H1 (cell line): ENCODE data around the gene LAMA3. TPM values are rescaled to one million over a fixed set of nuclear protein-coding genes. Genes with fewer than 3 reads are reported as not detected.

Experiments
- CTCF ChIA-PET: fragments of 300-600 bp; sonication (Branson Sonifier 250); formaldehyde crosslinking; loops from one replicate; lab custom pipeline; 2021; ENCODE audit not compliant: partially characterized antibody; lab: Charles Lee
- POLR2A ChIA-PET: fragments of 300-600 bp; sonication (Branson Sonifier 250); formaldehyde crosslinking; loops from one replicate; lab custom pipeline; 2021; ENCODE audit warnings: inconsistent platforms; ENCODE audit not compliant: partially characterized antibody; lab: Charles Lee
- DNase-seq, 2 experiments: peaks; one replicate each; pipeline versions ENCODE4 v3.0.0 to v3.0.0-alpha.2; 2010 to 2022; ENCODE audit warnings: low spot score in 2 of 2, low read depth in 1 of 2, mixed read lengths in 1 of 2
- FAIRE-seq: peaks from 2 replicates; lab custom pipeline; 2011; peaks lifted over from hg19 to GRCh38; lab: Jason Lieb, UNC
- H2AFZ ChIP-seq: 2 replicates; pipeline ENCODE4 v1.8.1; 2012; ENCODE audit warnings: low read length, inconsistent platforms
- H2AK5ac ChIP-seq: 2 replicates; pipeline ENCODE4 v1.6.1; 2013; ENCODE audit warnings: low read depth, low read length
- H2BK120ac ChIP-seq: replicated peaks from 2 replicates; pipeline ENCODE3; 2013; ENCODE audit warnings: low read depth, low read length, inconsistent platforms
- H2BK12ac ChIP-seq: 2 replicates; pipeline ENCODE4 v1.6.1; 2013; ENCODE audit warnings: low read depth, low read length
- H2BK15ac ChIP-seq: 2 replicates; pipeline ENCODE4 v1.6.1; 2013; ENCODE audit warnings: low read length
- H2BK20ac ChIP-seq: 2 replicates; pipeline ENCODE4 v1.6.1; 2013; ENCODE audit warnings: low read length
- H2BK5ac ChIP-seq: 2 replicates; pipeline ENCODE4 v1.6.1; 2013; ENCODE audit warnings: low read depth, low read length
- H3K14ac ChIP-seq: 2 replicates; pipeline ENCODE4 v1.6.1; 2013; ENCODE audit warnings: inconsistent platforms; ENCODE audit not compliant: insufficient read length
- H3K18ac ChIP-seq: 2 replicates; pipeline ENCODE4 v1.6.1; 2013; ENCODE audit warnings: low read length; ENCODE audit errors: extremely low read depth
- H3K23ac ChIP-seq: 2 replicates; pipeline ENCODE4 v1.6.1; 2013; ENCODE audit warnings: inconsistent platforms; ENCODE audit not compliant: insufficient read length
- H3K23me2 ChIP-seq: 2 replicates; pipeline ENCODE4 v1.6.1; 2013; ENCODE audit warnings: low read depth, low read length
- H3K27ac ChIP-seq: 2 replicates; pipeline ENCODE4 v1.6.1; 2011; ENCODE audit warnings: low read depth, low read length, inconsistent platforms
- H3K27me3 ChIP-seq, 4 experiments: replicated peaks in 1 of 4; 1 replicate in 1 of 4; 2 replicates in 3 of 4; pipeline versions ENCODE4 v1.6.1 to v1.8.1; 2011 to 2013; ENCODE audit warnings: low read length in 3 of 4, mild to moderate bottlenecking in 3 of 4, inconsistent platforms in 2 of 4, mixed read lengths in 2 of 4, moderate library complexity in 1 of 4; ENCODE audit not compliant: control insufficient read depth in 3 of 4, insufficient read depth in 3 of 4; ENCODE audit errors: extremely low read depth in 1 of 4
- H3K36me3 ChIP-seq, 4 experiments: 2 replicates each; pipeline versions ENCODE4 v1.6.1 to v1.8.1; 2011 to 2013; ENCODE audit warnings: mild to moderate bottlenecking in 4 of 4, low read length in 3 of 4, moderate library complexity in 2 of 4, control low read depth in 1 of 4, inconsistent platforms in 1 of 4; ENCODE audit not compliant: insufficient read depth in 4 of 4, control insufficient read depth in 2 of 4
- H3K4ac ChIP-seq: replicated peaks from 2 replicates; pipeline ENCODE3; 2013; ENCODE audit warnings: low read length, low read depth, mixed read lengths, inconsistent platforms; ENCODE audit not compliant: insufficient read length
- H3K4me1 ChIP-seq, 4 experiments: replicated peaks in 1 of 4; 1 replicate in 1 of 4; 2 replicates in 3 of 4; pipeline versions ENCODE4 v1.6.1 to v1.8.1; 2011 to 2013; ENCODE audit warnings: low read length in 3 of 4, inconsistent platforms in 2 of 4, mixed read lengths in 1 of 4; ENCODE audit not compliant: insufficient read depth in 4 of 4, control insufficient read depth in 3 of 4
- H3K4me2 ChIP-seq, 2 experiments: 2 replicates each; pipeline versions ENCODE4 v1.6.1 to v1.8.1; 2011 to 2013; ENCODE audit warnings: low read depth in 2 of 2, low read length in 2 of 2, control low read depth in 1 of 2, inconsistent platforms in 1 of 2, mild to moderate bottlenecking in 1 of 2; ENCODE audit not compliant: insufficient read depth in 1 of 2
- H3K4me3 ChIP-seq, 4 experiments: fragments of 200-600, 300-600 bp in 1 of 4; sonication (generic), shearing (Covaris generic), sonication (Bioruptor Twin) in 1 of 4; 2 replicates each; pipeline versions ENCODE4 v1.5.1 to v1.8.1; 2011 to 2016; ENCODE audit warnings: low read length in 4 of 4, low read depth in 3 of 4, control low read depth in 2 of 4, inconsistent platforms in 2 of 4, mild to moderate bottlenecking in 2 of 4, mixed read lengths in 1 of 4, moderate library complexity in 1 of 4; ENCODE audit not compliant: insufficient read depth in 2 of 4; ENCODE audit errors: extremely low read depth in 1 of 4
- H3K56ac ChIP-seq: replicated peaks from 2 replicates; pipeline ENCODE3; 2013; ENCODE audit warnings: low read depth, mild to moderate bottlenecking, mixed read lengths, low read length, inconsistent platforms; ENCODE audit not compliant: insufficient read length
- H3K79me1 ChIP-seq: 2 replicates; pipeline ENCODE4 v1.6.1; 2013; ENCODE audit warnings: low read depth, low read length, control low read depth
- H3K79me2 ChIP-seq, 2 experiments: 2 replicates each; pipeline versions ENCODE4 v1.6.1 to v1.8.1; 2012 to 2013; ENCODE audit warnings: low read length in 2 of 2, mild to moderate bottlenecking in 2 of 2, inconsistent platforms in 1 of 2; ENCODE audit not compliant: insufficient read depth in 2 of 2, control insufficient read depth in 1 of 2
- H3K9ac ChIP-seq, 4 experiments: replicated peaks in 1 of 4; 1 replicate in 1 of 4; 2 replicates in 3 of 4; pipeline versions ENCODE4 v1.6.1 to v1.8.1; 2011 to 2013; ENCODE audit warnings: low read depth in 3 of 4, low read length in 3 of 4, control low read depth in 2 of 4, mild to moderate bottlenecking in 2 of 4, moderate library complexity in 2 of 4, inconsistent platforms in 1 of 4; ENCODE audit errors: extremely low read depth in 1 of 4
- H3K9me3 ChIP-seq, 2 experiments: 2 replicates each; pipeline versions ENCODE4 v1.6.1 to v1.8.1; 2012 to 2013; ENCODE audit warnings: mild to moderate bottlenecking in 2 of 2, moderate library complexity in 2 of 2, control low read depth in 1 of 2, inconsistent platforms in 1 of 2, low read depth in 1 of 2, low read length in 1 of 2, mixed read lengths in 1 of 2; ENCODE audit not compliant: insufficient read depth in 2 of 2
- H4K20me1 ChIP-seq, 2 experiments: replicated peaks in 1 of 2; 2 replicates each; pipeline versions ENCODE3 to v1.8.1; 2011 to 2013; ENCODE audit warnings: inconsistent platforms in 2 of 2, low read length in 2 of 2, mild to moderate bottlenecking in 1 of 2; ENCODE audit not compliant: insufficient read depth in 2 of 2, control insufficient read depth in 1 of 2
- H4K5ac ChIP-seq: 2 replicates; pipeline ENCODE4 v1.6.1; 2013; ENCODE audit warnings: low read length, low read depth, mixed read lengths, inconsistent platforms; ENCODE audit not compliant: insufficient read length
- H4K8ac ChIP-seq: 2 replicates; pipeline ENCODE4 v1.8.0; 2013; ENCODE audit warnings: mild to moderate bottlenecking, moderate library complexity, low read length, inconsistent platforms; ENCODE audit not compliant: insufficient read depth; ENCODE audit errors: extremely low read depth
- H4K91ac ChIP-seq: replicated peaks from 2 replicates; pipeline ENCODE3; 2013; ENCODE audit warnings: low read length, mixed read lengths, inconsistent platforms; ENCODE audit not compliant: insufficient read length
- BCL11A ChIP-seq, 2 experiments: IDR thresholded peaks; one replicate each; pipeline ENCODE4 v1.6.1; 2011; ENCODE audit warnings: low read depth in 2 of 2, low read length in 2 of 2, mild to moderate bottlenecking in 2 of 2
- CHD1 ChIP-seq: IDR thresholded peaks from 2 replicates; pipeline ENCODE4 v1.6.1; 2012; ENCODE audit warnings: low read depth, low read length, improper control_type of control experiment
- EZH2 ChIP-seq: fragments of 200-600 bp; sonication (generic); IDR thresholded peaks from 2 replicates; pipeline ENCODE4 v1.7.1; 2012; ENCODE audit warnings: low read depth, mild to moderate bottlenecking, moderate library complexity, low read length, inconsistent platforms; ENCODE audit not compliant: severe bottlenecking
- HDAC6 ChIP-seq: IDR thresholded peaks from one replicate; pipeline ENCODE4 v1.7.1; 2012; ENCODE audit warnings: low read depth, mild to moderate bottlenecking, inconsistent platforms, low read length, moderate library complexity
- KDM1A ChIP-seq: fragments of 200-600, 300-600 bp; sonication (generic); IDR thresholded peaks from 2 replicates; pipeline ENCODE4 v1.7.1; 2016; ENCODE audit warnings: mild to moderate bottlenecking, low read length, borderline replicate concordance
- KDM4A ChIP-seq: IDR thresholded peaks from one replicate; pipeline ENCODE4 v1.7.1; 2012; ENCODE audit warnings: low read depth, mild to moderate bottlenecking, moderate library complexity, low read length, inconsistent platforms; ENCODE audit not compliant: severe bottlenecking
- MAFK ChIP-seq: IDR thresholded peaks from 2 replicates; pipeline ENCODE4 v1.6.1; 2012; ENCODE audit warnings: low read depth, mild to moderate bottlenecking, improper control_type of control experiment, low read length
- MAX ChIP-seq: IDR thresholded peaks from 2 replicates; pipeline ENCODE4 v1.6.1; 2012; ENCODE audit warnings: inconsistent platforms
- POLR2A ChIP-seq, 2 experiments: IDR thresholded peaks; 1 replicate in 1 of 2; 2 replicates in 1 of 2; pipeline ENCODE4 v1.6.1; 2011; ENCODE audit warnings: low read depth in 2 of 2, low read length in 2 of 2, mild to moderate bottlenecking in 2 of 2; ENCODE audit errors: control extremely low read depth in 1 of 2
- POLR2AphosphoS5 ChIP-seq: IDR thresholded peaks from 2 replicates; pipeline ENCODE4 v1.6.1; 2011; ENCODE audit warnings: low read depth, low read length
- SIRT6 ChIP-seq: IDR thresholded peaks from one replicate; pipeline ENCODE4 v1.7.1; 2012; ENCODE audit warnings: low read length, inconsistent platforms
- SIX5 ChIP-seq: IDR thresholded peaks from 2 replicates; pipeline ENCODE4 v1.6.1; 2011; ENCODE audit warnings: mild to moderate bottlenecking, low read depth, low read length
- SP4 ChIP-seq: IDR thresholded peaks from 2 replicates; pipeline ENCODE4 v1.6.1; 2012; ENCODE audit warnings: low read length, inconsistent platforms
- TAF1 ChIP-seq: IDR thresholded peaks from 2 replicates; pipeline ENCODE4 v1.6.1; 2011; ENCODE audit warnings: mild to moderate bottlenecking, low read depth, low read length
- TCF12 ChIP-seq: IDR thresholded peaks from 2 replicates; pipeline ENCODE4 v1.6.1; 2011; ENCODE audit warnings: low read depth, mild to moderate bottlenecking, low read length
- WGBS, 2 experiments: shearing (Covaris generic) in 1 of 2; methylation state at CpG; one replicate each; pipeline versions ENCODE4 v1.1.6 to v1.1.7; 2013 to 2015; ENCODE audit warnings: low lambda C conversion rate in 2 of 2, mixed read lengths in 2 of 2, inconsistent platforms in 1 of 2, low coverage in 1 of 2, missing lambda C conversion rate in 1 of 2; ENCODE audit not compliant: insufficient replicate concordance in 2 of 2, insufficient coverage in 1 of 2, insufficient read length in 1 of 2; ENCODE audit errors: extremely low coverage in 1 of 2, missing lambda C conversion rate in 1 of 2; 5-methylcytosine and 5-hydroxymethylcytosine counted together
- polyA plus RNA-seq, 7 experiments: library from polyadenylated mRNA; depleted of rRNA in 3 of 7; stranded (reverse) in 5 of 7; unstranded in 2 of 7; fragments of >200 nt in 5 of 7; fragments of 200-250 nt in 2 of 7; gene quantifications; 1 replicate in 5 of 7; 2 replicates in 1 of 7; 4 replicates in 1 of 7; pipeline versions ENCODE4 v1.2.1 to v1.2.3, GENCODE V29; 2011 to 2013; ENCODE audit warnings: missing spikeins in 2 of 7, mixed read lengths in 2 of 7
- total RNA-seq: library from RNA; stranded (reverse); fragmentation: NEBNext Ultra II Directional; extraction: Animal tissue kit (Norgen Biotek cat#: 25700); gene quantifications from 2 replicates; pipeline ENCODE4 v1.2.1, GENCODE V29; 2021

The LAMA3 gene
- total and polyA plus RNA-seq, 2 of the 8 experiments (the other 6 are each of a cell fraction or from before 2014, with no cell fraction given), result 0.76 to 5.0 TPM

- 87% methylated on average over 5 of the region's 5 CpGs; no CpG with 5 or more reads in 1 of the 2 experiments for WGBS, 2 experiments
- ChIA-PET POLR2A (no interaction called here), CTCF (interaction anchor here (0.7 to 3.5 kb wide), 2 partner anchors 10 to 21 kb away, joined by 3 to 13 read pairs; no protein-coding TSS in a partner anchor)
- Histone ChIP-seq H3K23me2 (no peaks in the 10 kb centered on the region), H3K27me3 (no peaks in the 10 kb centered on the region), H3K4me3 (no peak overlapping the region), H2AFZ (no peak overlapping the region), H3K27ac (no peak overlapping the region), H3K4ac (no peak overlapping the region), H2BK15ac (no peak overlapping the region), H4K20me1 (no peaks in the 10 kb centered on the region), H3K56ac (no peak overlapping the region), H2BK12ac (no peak overlapping the region), H3K36me3 (no peaks in the 10 kb centered on the region), H3K79me2 (no peaks in the 10 kb centered on the region), H3K4me1 (no peaks in the 10 kb centered on the region), H3K4me2 (no peak overlapping the region), H3K79me1 (no peaks in the 10 kb centered on the region), H4K5ac (no peak overlapping the region), H2BK5ac (no peak overlapping the region), H3K9me3 (no peaks in the 10 kb centered on the region), H3K14ac (no peak overlapping the region), H4K91ac (no peak overlapping the region), H3K23ac (no peak overlapping the region), H2BK20ac (no peak overlapping the region), H4K8ac (no peak overlapping the region), H3K9ac (no peak overlapping the region), H2AK5ac (no peak overlapping the region), H3K18ac (no peak overlapping the region), H2BK120ac (no peak overlapping the region)
- DNase-seq (no peak), FAIRE-seq (no peak)
- TF ChIP-seq SIRT6, result no peak
- TF ChIP-seq KDM1A, result no peak
- TF ChIP-seq MAX, result no peak
- no peak for TF ChIP-seq POLR2AphosphoS5
- TF ChIP-seq SP4, result no peak
- TF ChIP-seq CHD1, result no peak
- TF ChIP-seq KDM4A, result no peak
- TF ChIP-seq TAF1, result no peak
- no peak for TF ChIP-seq MAFK
- no peak for TF ChIP-seq POLR2A (IDR thresholded peaks at IDR 0.05; ENCODE audit: control extremely low read depth in 1 of 2, low read depth in 2 of 2, low read length in 2 of 2)
- no peak for TF ChIP-seq SIX5
- no peak for TF ChIP-seq HDAC6
- TF ChIP-seq BCL11A (IDR thresholded peaks at IDR 0.05; ENCODE audit: low read depth in 2 of 2, low read length in 2 of 2), result no peak
- TF ChIP-seq EZH2, result no peak
- no peak for TF ChIP-seq TCF12
These were observed 240.2 kb downstream of the LAMA3 start for GRCh38 chr18:23929362-23929930.
